ENCODE data around the gene OCA2.

GRCh38 chr15:28017423-28017924, 81.6 kb downstream of the OCA2 start:
- no peak for TF ChIP-seq POLR2A (IDR thresholded peaks at IDR 0.05)
- TF ChIP-seq CTCF (IDR thresholded peaks at IDR 0.05 in 8 of 11, conservative IDR thresholded peaks at IDR 0.05 in 3 of 11) = peak in 1 of 11 experiments; percentile 11
